SK-N-SH (cell line): ENCODE data around the gene PPP1R37.

ENCODE experiments used
- MXI1 ChIP-seq: IDR thresholded peaks from 2 replicates; pipeline ENCODE4 v1.6.1; 2012; ENCODE audit warnings: mild to moderate bottlenecking, low read depth, low read length, improper control_type of control experiment
- REST ChIP-seq: IDR thresholded peaks from 2 replicates; pipeline ENCODE4 v1.6.1; 2012; ENCODE audit warnings: mild to moderate bottlenecking, low read depth, low read length, moderate library complexity
- TAF1 ChIP-seq: IDR thresholded peaks from 2 replicates; pipeline ENCODE4 v1.6.1; 2012; ENCODE audit warnings: low read depth, mild to moderate bottlenecking, low read length, moderate library complexity, borderline replicate concordance
- TF ChIP-seq, protein P1 (sequence below): fragments of 200-600 bp; sonication (generic); IDR thresholded peaks from 2 replicates; pipeline ENCODE4 v1.6.1; 2017; ENCODE audit warnings: antibody characterized with exemption, mild to moderate bottlenecking, moderate library complexity

GRCh38 chr19:45169602-45170001 lies 76.6 kb downstream of the PPP1R37 start:
- TF ChIP-seq MXI1 (no peak), TAF1 (no peak), REST (no peak)
- TF ChIP-seq, protein P1, sequence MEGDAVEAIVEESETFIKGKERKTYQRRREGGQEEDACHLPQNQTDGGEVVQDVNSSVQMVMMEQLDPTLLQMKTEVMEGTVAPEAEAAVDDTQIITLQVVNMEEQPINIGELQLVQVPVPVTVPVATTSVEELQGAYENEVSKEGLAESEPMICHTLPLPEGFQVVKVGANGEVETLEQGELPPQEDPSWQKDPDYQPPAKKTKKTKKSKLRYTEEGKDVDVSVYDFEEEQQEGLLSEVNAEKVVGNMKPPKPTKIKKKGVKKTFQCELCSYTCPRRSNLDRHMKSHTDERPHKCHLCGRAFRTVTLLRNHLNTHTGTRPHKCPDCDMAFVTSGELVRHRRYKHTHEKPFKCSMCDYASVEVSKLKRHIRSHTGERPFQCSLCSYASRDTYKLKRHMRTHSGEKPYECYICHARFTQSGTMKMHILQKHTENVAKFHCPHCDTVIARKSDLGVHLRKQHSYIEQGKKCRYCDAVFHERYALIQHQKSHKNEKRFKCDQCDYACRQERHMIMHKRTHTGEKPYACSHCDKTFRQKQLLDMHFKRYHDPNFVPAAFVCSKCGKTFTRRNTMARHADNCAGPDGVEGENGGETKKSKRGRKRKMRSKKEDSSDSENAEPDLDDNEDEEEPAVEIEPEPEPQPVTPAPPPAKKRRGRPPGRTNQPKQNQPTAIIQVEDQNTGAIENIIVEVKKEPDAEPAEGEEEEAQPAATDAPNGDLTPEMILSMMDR = no peak
